H9 (cell line): ENCODE results near the gene CRISP3. TPM values are rescaled to one million over a fixed set of nuclear protein-coding genes. Genes with fewer than 3 reads are reported as not detected.

Source experiments
- DNase-seq: peaks from one replicate; pipeline ENCODE4 v3.0.0-alpha.2; 2017
- H2AFZ ChIP-seq: one replicate; pipeline ENCODE4 v1.6.1; 2013; ENCODE audit warnings: mild to moderate bottlenecking, low read length, control low read depth, moderate library complexity
- H2AK5ac ChIP-seq: 2 replicates; pipeline ENCODE4 v1.6.1; 2013; ENCODE audit warnings: low read length, control low read depth, mixed read lengths; ENCODE audit not compliant: insufficient read length
- H2BK120ac ChIP-seq: one replicate; pipeline ENCODE4 v1.6.1; 2013; ENCODE audit warnings: low read depth, mild to moderate bottlenecking, low read length, control low read depth, inconsistent platforms; ENCODE audit not compliant: poor library complexity, severe bottlenecking
- H2BK12ac ChIP-seq: 2 replicates; pipeline ENCODE4 v1.6.1; 2013; ENCODE audit warnings: low read length, control low read depth, mixed read lengths, low read depth; ENCODE audit not compliant: insufficient read length
- H2BK15ac ChIP-seq: 2 replicates; pipeline ENCODE4 v1.6.1; 2013; ENCODE audit warnings: low read depth, low read length, control low read depth
- H2BK20ac ChIP-seq: one replicate; pipeline ENCODE4 v1.6.1; 2013; ENCODE audit warnings: low read depth, mild to moderate bottlenecking, low read length, control low read depth, inconsistent platforms; ENCODE audit not compliant: poor library complexity, severe bottlenecking
- H2BK5ac ChIP-seq: 2 replicates; pipeline ENCODE4 v1.6.1; 2013; ENCODE audit warnings: low read length, control low read depth, mixed read lengths; ENCODE audit not compliant: insufficient read length
- H3K14ac ChIP-seq: 2 replicates; pipeline ENCODE4 v1.6.1; 2013; ENCODE audit warnings: low read length, control low read depth; ENCODE audit not compliant: insufficient read depth
- H3K18ac ChIP-seq: 2 replicates; pipeline ENCODE4 v1.6.1; 2013; ENCODE audit warnings: low read depth, mild to moderate bottlenecking, mixed read lengths, low read length, control low read depth; ENCODE audit not compliant: insufficient read length
- H3K23ac ChIP-seq: 2 replicates; pipeline ENCODE4 v1.6.1; 2013; ENCODE audit warnings: low read length, control low read depth, mixed read lengths, low read depth; ENCODE audit not compliant: insufficient read length
- H3K23me2 ChIP-seq: 2 replicates; pipeline ENCODE4 v1.6.1; 2013; ENCODE audit warnings: low read depth, mild to moderate bottlenecking, mixed read lengths, low read length, control low read depth; ENCODE audit not compliant: insufficient read length, poor library complexity, severe bottlenecking
- H3K27ac ChIP-seq: 2 replicates; pipeline ENCODE4 v1.5.1; 2013; ENCODE audit warnings: low read length, control low read depth, mixed read lengths, low read depth; ENCODE audit not compliant: insufficient read length
- H3K27me3 ChIP-seq: 2 replicates; pipeline ENCODE4 v1.6.1; 2013; ENCODE audit warnings: low read length, control low read depth, inconsistent platforms; ENCODE audit not compliant: insufficient read depth
- H3K4ac ChIP-seq: 2 replicates; pipeline ENCODE4 v1.6.1; 2013; ENCODE audit warnings: low read depth, mild to moderate bottlenecking, control low read depth, inconsistent platforms, low read length, moderate library complexity
- H3K4me1 ChIP-seq: 2 replicates; pipeline ENCODE4 v1.6.1; 2013; ENCODE audit warnings: low read length, control low read depth, inconsistent platforms; ENCODE audit not compliant: insufficient read depth
- H3K4me2 ChIP-seq: 2 replicates; pipeline ENCODE4 v1.6.1; 2013; ENCODE audit warnings: low read length, control low read depth, mixed read lengths; ENCODE audit not compliant: insufficient read length, insufficient read depth
- H3K56ac ChIP-seq: 2 replicates; pipeline ENCODE4 v1.6.1; 2013; ENCODE audit warnings: low read depth, mild to moderate bottlenecking, mixed read lengths, low read length, control low read depth; ENCODE audit not compliant: insufficient read length
- H3K79me1 ChIP-seq: 2 replicates; pipeline ENCODE4 v1.6.1; 2013; ENCODE audit warnings: low read depth, mild to moderate bottlenecking, moderate library complexity, low read length, control low read depth, inconsistent platforms; ENCODE audit not compliant: insufficient read depth, poor library complexity, severe bottlenecking
- H3K79me2 ChIP-seq: 2 replicates; pipeline ENCODE4 v1.6.1; 2013; ENCODE audit warnings: low read length, control low read depth, inconsistent platforms; ENCODE audit not compliant: insufficient read depth
- H3K9ac ChIP-seq: 2 replicates; pipeline ENCODE4 v1.6.1; 2013; ENCODE audit warnings: low read length, control low read depth, mixed read lengths; ENCODE audit not compliant: insufficient read length; ENCODE audit errors: extremely low read depth
- H3K9me3 ChIP-seq: one replicate; pipeline ENCODE4 v1.6.1; 2013; ENCODE audit warnings: low read depth, low read length, inconsistent platforms; ENCODE audit not compliant: control insufficient read depth
- H3T11ph ChIP-seq: one replicate; pipeline ENCODE4 v1.6.1; 2013; ENCODE audit warnings: mild to moderate bottlenecking, low read length, control low read depth, inconsistent platforms
- H4K20me1 ChIP-seq: one replicate; pipeline ENCODE4 v1.6.1; 2013; ENCODE audit not compliant: control insufficient read depth, insufficient read length, insufficient read depth
- H4K5ac ChIP-seq: 2 replicates; pipeline ENCODE4 v1.6.1; 2013; ENCODE audit warnings: low read depth, mild to moderate bottlenecking, mixed read lengths, low read length, control low read depth; ENCODE audit not compliant: insufficient read length
- H4K8ac ChIP-seq: replicated peaks from 2 replicates; pipeline ENCODE4 v1.6.1; 2013; ENCODE audit warnings: low read length, control low read depth, mixed read lengths, low read depth; ENCODE audit not compliant: insufficient read length
- H4K91ac ChIP-seq: 2 replicates; pipeline ENCODE4 v1.6.1; 2013; ENCODE audit warnings: low read depth, mild to moderate bottlenecking, moderate library complexity, mixed read lengths, low read length, control low read depth; ENCODE audit not compliant: insufficient read length
- H3K27ac Mint-ChIP-seq, 3 experiments: 2 replicates in 2 of 3; 3 replicates in 1 of 3; pipeline ENCODE4 v1.8.0; 2020 to 2021; ENCODE audit warnings: mixed read lengths in 3 of 3, mild to moderate bottlenecking in 1 of 3, moderate library complexity in 1 of 3
- H3K27me3 Mint-ChIP-seq: 2 replicates; pipeline ENCODE4 v1.8.0; 2021; ENCODE audit warnings: low read depth, mild to moderate bottlenecking, moderate library complexity, mixed read lengths
- H3K36me3 Mint-ChIP-seq, 3 experiments: 2 replicates in 2 of 3; 3 replicates in 1 of 3; pipeline ENCODE4 v1.8.0; 2020 to 2021; ENCODE audit warnings: low read depth in 3 of 3, mixed read lengths in 3 of 3; ENCODE audit not compliant: insufficient read depth in 1 of 3
- H3K4me1 Mint-ChIP-seq, 2 experiments: 2 replicates each; pipeline ENCODE4 v1.8.0; 2020; ENCODE audit warnings: mixed read lengths in 2 of 2
- H3K4me3 Mint-ChIP-seq, 2 experiments: 2 replicates in 1 of 2; 3 replicates in 1 of 2; pipeline ENCODE4 v1.8.0; 2020 to 2021; ENCODE audit warnings: mild to moderate bottlenecking in 2 of 2, mixed read lengths in 2 of 2, moderate library complexity in 1 of 2
- H3K9me3 Mint-ChIP-seq, 2 experiments: 2 replicates in 1 of 2; 3 replicates in 1 of 2; pipeline ENCODE4 v1.8.0; 2020; ENCODE audit warnings: mild to moderate bottlenecking in 2 of 2, mixed read lengths in 2 of 2, moderate library complexity in 1 of 2
- CTCF ChIP-seq: fragments of 200-600 bp; sonication (generic); conservative IDR thresholded peaks from 3 replicates; pipeline ENCODE4 v1.8.0; 2021; ENCODE audit warnings: antibody characterized with exemption, mild to moderate bottlenecking
- WGBS: extraction: QIAGEN DNeasy Blood & Tissue Kit; methylation state at CpG from one replicate; pipeline ENCODE4 v1.1.7; 2013; ENCODE audit warnings: missing lambda C conversion rate, low lambda C conversion rate, mixed read lengths; ENCODE audit not compliant: insufficient read length; ENCODE audit errors: extremely low coverage; 5-methylcytosine and 5-hydroxymethylcytosine counted together
- total RNA-seq: library from RNA; stranded (reverse); gene quantifications from 2 replicates; pipeline ENCODE4 v1.2.1, GENCODE V29; 2021

CRISP3 gene
- total RNA-seq, 1 experiment from 2014 or later: not detected

GRCh38 chr6:49766762-49767161 lies 22.6 kb upstream of the CRISP3 start:
- Histone ChIP-seq H3K18ac (no peak overlapping the region), H3K27me3 (no peaks in the 10 kb centered on the region), H3K14ac (no peak overlapping the region), H4K8ac (no peak overlapping the region), H4K5ac (no peak overlapping the region), H3K4ac (no peak overlapping the region), H3K79me1 (no peaks in the 10 kb centered on the region), H3K23me2 (no peaks in the 10 kb centered on the region), H2BK15ac (no peak overlapping the region), H2BK5ac (no peak overlapping the region), H3T11ph (no peak overlapping the region), H2BK20ac (no peak overlapping the region), H4K91ac (no peak overlapping the region), H2BK12ac (no peak overlapping the region), H3K27ac (no peak overlapping the region), H2AK5ac (no peak overlapping the region), H3K79me2 (no peaks in the 10 kb centered on the region), H3K9ac (no peak overlapping the region), H3K9me3 (no peaks in the 10 kb centered on the region), H3K23ac (no peak overlapping the region), H2BK120ac (no peak overlapping the region), H4K20me1 (no peaks in the 10 kb centered on the region), H3K4me1 (no peaks in the 10 kb centered on the region), H3K4me2 (no peak overlapping the region), H3K56ac (no peak overlapping the region), H2AFZ (no peak overlapping the region)
- no peaks in the 10 kb centered on the region for H3K4me1 Mint-ChIP-seq
- no peak overlapping the region for H3K4me3 Mint-ChIP-seq
- WGBS: no CpG with 5 or more reads among the region's 2 CpGs
- H3K27me3 Mint-ChIP-seq: no peaks in the 10 kb centered on the region
- no peak for TF ChIP-seq CTCF
- 0 out of 5 replicates have a peak, but pooled peaks cover 0 to under 1% of the 10 kb centered on the region in 2 experiments for H3K9me3 Mint-ChIP-seq
- H3K27ac Mint-ChIP-seq: no peak overlapping the region; a peak in 1 of 7 replicates
- no peak for DNase-seq
- no peaks in the 10 kb centered on the region for H3K36me3 Mint-ChIP-seq
